Measurements from ENCODE around the gene BCL7B.
"Not testable (repeated sequence)": the region's sequence is repeated elsewhere in the genome, so short reads cannot be mapped to it uniquely, and the experiment has no call there.

BCL7B gene

GRCh38 chr7:73536479-73536878, 21.0 kb downstream of the BCL7B start:
- no peak for DNase-seq (ENCODE audit: low read depth)
- in situ Hi-C loops (cut with HindIII; ENCODE audit: low sequenced_read_pairs), result no loop called here
- H3K4me3 ChIP-seq (ENCODE audit: low read depth, low read length), result no peak overlapping the region
- no peak for TF ChIP-seq CTCF (IDR thresholded peaks at IDR 0.05; ENCODE audit: low read depth, low read length, missing control alignments)

DNA sequence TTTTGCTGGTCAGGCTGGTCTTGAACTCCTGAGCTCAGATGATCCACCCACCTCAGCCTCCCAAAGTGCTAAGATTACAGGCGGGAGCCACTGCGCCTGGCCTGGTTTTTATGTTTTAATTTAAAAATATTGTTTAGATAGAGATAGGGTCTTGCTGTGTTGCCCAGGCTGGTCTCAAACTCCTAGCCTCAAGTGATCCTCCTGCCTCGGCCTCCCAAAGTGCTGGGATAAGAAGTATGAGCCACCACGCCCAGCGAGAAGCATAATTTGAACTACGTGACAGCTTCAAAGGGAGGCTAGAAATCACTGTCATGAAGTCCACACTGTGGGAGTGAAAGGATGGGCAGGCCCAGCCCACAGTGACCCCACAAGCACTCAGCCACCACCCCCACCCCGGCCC, 21.6 kb downstream of the BCL7B start:
- H3K4me3 ChIP-seq (ENCODE audit: low read depth, low read length); DNase-seq (ENCODE audit: low read depth); in situ Hi-C loops (cut with HindIII; ENCODE audit: low sequenced_read_pairs): not testable (repeated sequence)

DNA sequence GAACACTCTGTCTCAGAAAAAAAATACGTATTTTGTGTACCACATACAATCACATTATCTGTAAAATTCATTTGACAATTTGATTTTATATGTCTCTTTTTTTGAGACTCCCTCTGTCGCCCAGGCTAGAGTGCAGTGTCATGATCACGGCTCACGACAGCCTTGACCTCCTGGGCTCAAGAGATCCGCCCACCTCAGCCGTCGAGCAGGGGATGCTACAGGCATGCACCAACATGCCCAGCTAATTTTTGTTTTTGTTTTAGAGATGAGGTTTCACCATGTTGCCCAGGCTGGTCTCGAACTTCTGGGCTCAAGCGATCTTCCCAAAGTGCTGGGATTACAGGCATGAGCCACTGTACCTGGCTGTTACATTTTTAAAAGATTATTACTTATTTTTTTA, 23.7 kb downstream of the BCL7B start:
- in situ Hi-C loops (cut with HindIII; ENCODE audit: low sequenced_read_pairs), result no loop called here
- TF ChIP-seq CTCF (IDR thresholded peaks at IDR 0.05; ENCODE audit: low read depth, low read length, missing control alignments), result no peak
- DNase-seq (ENCODE audit: low read depth), result no peak
- H3K4me3 ChIP-seq (ENCODE audit: low read depth, low read length), result no peak overlapping the region

DNA sequence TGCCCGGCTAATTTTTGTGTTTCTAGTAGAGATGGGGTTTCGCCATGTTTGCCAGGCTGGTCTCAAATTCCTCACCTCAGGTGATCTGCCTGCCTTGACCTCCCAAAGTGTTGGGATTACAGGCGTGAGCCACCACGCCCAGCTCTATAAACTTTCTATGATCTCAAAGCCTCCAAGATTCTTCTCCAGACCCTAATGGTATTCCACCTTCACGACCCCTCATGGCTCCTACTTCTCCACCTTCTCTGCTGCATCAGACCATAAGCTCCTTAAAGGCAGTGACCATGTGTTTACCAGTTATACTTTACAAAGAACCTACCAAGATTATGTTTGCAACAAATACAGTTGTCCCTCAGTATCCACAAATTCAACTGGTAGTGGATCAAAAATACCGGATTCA, 25.3 kb downstream of the BCL7B start:
- in situ Hi-C loops (cut with HindIII; ENCODE audit: low sequenced_read_pairs), result no loop called here
- H3K4me3 ChIP-seq (ENCODE audit: low read depth, low read length), result no peak overlapping the region
- no peak for DNase-seq (ENCODE audit: low read depth)
- TF ChIP-seq CTCF (IDR thresholded peaks at IDR 0.05; ENCODE audit: low read depth, low read length, missing control alignments), result no peak

GRCh38 chr7:73530800-73531199, 26.7 kb downstream of the BCL7B start:
- in situ Hi-C loops (cut with HindIII; ENCODE audit: low sequenced_read_pairs), result no loop called here
- no peak for DNase-seq (ENCODE audit: low read depth)
- TF ChIP-seq CTCF (IDR thresholded peaks at IDR 0.05; ENCODE audit: low read depth, low read length, missing control alignments), result no peak
- H3K4me3 ChIP-seq (ENCODE audit: low read depth, low read length), result no peak overlapping the region

DNA sequence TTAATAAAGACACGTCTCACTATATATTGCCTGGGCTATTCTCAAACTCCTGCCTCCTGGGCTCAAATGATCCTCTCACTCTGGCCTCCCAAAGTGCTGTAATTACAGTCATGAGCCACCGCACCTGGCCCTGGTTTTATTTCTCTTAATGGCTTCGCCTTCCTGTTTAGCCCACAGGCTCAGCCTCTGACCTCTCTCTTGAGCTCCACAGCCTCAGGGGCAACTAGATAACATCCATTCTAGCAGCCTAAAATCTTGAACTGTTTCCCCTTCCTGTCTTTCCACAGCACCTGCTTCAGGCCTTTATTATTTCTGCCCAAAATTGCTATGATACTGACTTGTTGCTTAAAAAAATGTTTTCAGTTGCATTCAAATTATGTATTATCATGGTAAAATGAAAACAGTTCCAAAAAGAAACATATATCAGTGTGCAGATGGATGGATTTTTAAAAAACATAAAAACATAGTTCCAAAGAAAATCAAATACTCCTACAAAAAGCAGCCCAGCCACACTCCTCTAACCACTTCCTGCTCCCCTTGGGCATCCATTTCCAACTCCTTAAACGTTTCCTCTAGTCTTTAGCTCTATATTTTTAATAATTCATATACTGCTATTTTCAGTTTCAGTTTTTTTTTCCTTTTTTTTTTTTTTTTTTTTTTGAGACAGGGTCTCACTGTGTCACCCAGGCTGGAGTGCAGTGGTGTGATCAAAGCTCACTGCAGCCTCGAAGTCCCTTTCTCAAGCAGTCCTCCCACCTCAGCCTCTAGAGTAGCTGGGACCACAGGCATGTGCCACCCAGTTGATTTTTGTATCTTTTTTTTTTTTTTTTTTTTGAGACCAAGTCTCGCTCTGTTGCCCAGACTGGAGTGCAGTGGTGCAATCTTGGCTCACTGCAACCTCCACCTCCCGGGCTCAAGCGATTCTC, 30.3 kb downstream of the BCL7B start:
- TF ChIP-seq CTCF (IDR thresholded peaks at IDR 0.05; ENCODE audit: low read depth, low read length, missing control alignments), result no peak
- no peak overlapping the region for H3K4me3 ChIP-seq (ENCODE audit: low read depth, low read length)
- DNase-seq (ENCODE audit: low read depth), result no peak
- in situ Hi-C loops (cut with HindIII; ENCODE audit: low sequenced_read_pairs), result no loop called here

DNA sequence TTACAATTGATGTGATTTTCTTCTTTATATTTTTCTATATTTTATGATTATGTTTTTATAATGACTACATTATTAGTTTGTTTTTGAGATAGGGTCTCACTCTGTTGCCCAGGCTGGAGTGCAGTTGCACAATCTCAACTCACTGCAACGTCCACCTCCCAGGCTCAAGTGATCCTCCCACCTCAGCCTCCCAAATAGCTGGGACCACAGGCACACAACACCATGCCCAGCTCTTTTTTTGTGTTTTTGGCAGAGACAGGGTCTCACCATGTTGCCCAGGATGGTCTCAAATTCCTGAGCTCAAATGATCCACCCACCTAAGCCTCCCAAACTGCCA, 31.4 kb downstream of the BCL7B start:
- DNase-seq (ENCODE audit: low read depth); H3K4me3 ChIP-seq (ENCODE audit: low read depth, low read length); in situ Hi-C loops (cut with HindIII; ENCODE audit: low sequenced_read_pairs): not testable (repeated sequence)

All from astrocyte of the cerebellum (primary cell).